ACHN (cell line): ENCODE results near the gene MYO7B.
A peak's percentile ranks its signal among the peaks of the same experiment; 100 is the strongest.

Experiments
- DNase-seq: peaks from one replicate; pipeline ENCODE4 v3.0.0-alpha.2; 2015
- in situ Hi-C: cut with HindIII; loops from 2 replicates; pipeline ENCODE4 v1.10.0; 2017; ENCODE audit warnings: low sequenced_read_pairs, low pct_ligation_motif_present, low pct_unique_long_range_greater_than_20kb

The MYO7B gene

GRCh38 chr2:127614246-127614645, 78.8 kb downstream of the MYO7B start:
- in situ Hi-C loops: no loop called here
- no peak for DNase-seq

DNA sequence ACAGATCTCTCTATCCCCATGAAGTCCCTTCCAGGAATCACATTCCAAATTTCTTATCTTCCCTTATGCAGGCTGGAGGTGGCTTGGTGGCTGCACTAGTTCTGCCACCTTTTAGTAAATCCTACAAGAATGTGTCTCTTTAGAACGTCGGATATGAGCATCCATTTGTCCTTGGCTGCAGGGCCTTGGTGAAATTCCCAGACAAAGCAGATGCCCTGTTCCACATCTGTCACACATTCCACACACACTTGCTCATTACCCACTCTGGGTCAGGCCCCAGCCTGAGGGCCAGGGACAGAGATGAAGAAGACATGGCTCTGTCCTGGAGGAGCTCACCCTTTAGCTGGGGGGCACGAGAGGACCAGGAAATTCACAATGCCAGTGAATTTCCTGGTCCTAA, 79.2 kb downstream of the MYO7B start:
- in situ Hi-C loops: no loop called here
- DNase-seq: no peak

GRCh38 chr2:127615511-127616166, 80.2 kb downstream of the MYO7B start:
- in situ Hi-C loops: no loop called here
- no peak for DNase-seq

- in situ Hi-C loops: no loop called here
- DNase-seq: no peak
Measured at GRCh38 chr2:127618551-127619202, 83.2 kb downstream of the MYO7B start.

GRCh38 chr2:127619203-127619590, 83.7 kb downstream of the MYO7B start:
- in situ Hi-C loops: no loop called here
- no peak for DNase-seq

DNA sequence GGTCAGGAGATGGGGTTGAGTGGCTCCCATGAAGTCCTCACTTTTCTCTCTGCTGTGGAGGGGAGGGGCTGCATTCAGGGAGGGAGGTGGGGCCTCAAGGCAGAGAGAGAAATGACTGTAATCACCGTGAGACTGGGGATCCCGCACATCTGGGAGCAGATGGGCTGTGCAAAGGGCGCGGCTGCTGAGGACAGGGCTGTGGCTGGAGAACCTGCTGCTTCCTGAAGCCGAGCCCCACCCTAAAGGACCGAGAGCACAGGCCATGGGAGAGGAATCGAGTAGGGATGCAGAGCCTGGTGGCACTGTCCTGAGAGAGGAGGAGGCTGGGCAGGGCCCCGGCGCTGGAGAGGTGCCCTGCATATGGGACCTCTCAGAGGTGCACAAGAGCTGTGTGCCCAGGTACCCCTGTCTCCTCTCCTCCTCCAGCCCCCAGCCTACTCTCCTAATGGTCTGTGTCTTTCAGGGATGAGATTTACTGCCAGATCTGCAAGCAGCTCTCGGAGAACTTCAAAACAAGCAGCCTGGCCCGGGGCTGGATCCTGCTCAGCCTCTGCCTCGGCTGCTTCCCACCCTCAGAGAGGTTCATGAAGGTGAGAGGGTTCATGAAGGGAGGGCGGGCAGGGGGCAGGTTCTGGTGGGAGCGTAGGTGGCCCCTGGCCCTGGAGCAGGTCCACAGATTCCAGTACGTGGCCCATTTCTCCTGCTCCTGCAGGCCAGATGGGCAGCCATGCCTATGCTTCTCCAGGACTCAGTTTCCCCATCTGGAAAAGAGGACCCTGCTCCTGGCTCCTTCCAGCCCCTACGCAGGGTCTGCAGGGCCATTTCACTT, 84.6 kb downstream of the MYO7B start:
- in situ Hi-C loops: no loop called here
- DNase-seq: no peak

- no peak for DNase-seq
- in situ Hi-C loops: no loop called here
Measured at GRCh38 chr2:127620866-127621265, 85.4 kb downstream of the MYO7B start.

- in situ Hi-C loops: no loop called here
- no peak for DNase-seq
Measured at GRCh38 chr2:127621981-127622431, 86.5 kb downstream of the MYO7B start.

DNA sequence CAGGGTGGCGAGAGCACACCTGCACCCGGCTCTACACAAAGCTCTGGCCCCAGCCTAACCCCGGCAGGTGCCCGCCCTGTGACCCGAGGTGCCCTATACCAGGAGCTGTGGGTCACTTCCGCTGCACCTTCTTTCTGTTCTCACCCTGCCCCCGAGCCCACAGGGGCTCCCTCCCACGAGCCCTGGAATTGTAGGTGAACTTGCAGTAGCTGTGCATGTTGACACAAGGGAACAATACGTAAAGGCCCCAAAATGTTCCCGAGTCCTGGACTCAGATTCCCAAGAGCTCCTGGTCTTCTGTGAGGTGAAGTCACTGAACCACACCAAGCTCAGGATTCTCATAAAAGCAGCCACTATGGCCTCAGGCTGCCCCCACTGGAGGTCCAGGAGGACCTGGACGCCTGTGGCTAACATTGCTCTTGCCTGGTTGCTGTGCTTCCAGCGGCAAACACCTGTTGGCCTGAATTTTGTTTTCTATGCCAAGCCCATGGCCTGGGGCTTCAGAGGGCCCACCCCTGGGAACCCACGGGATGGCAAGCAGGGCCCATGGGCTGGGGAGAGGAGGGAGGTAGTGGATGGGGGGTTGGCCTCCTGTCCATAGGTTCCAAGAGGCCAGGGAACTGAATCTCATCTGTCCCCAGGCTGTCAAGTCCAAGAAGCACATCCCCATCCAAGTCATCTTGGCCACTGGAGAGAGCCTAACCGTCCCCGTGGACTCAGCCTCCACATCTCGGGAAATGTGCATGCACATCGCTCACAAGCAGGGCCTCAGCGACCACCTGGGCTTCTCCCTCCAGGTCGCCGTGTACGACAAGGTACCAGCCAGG, 87.3 kb downstream of the MYO7B start:
- in situ Hi-C loops: no loop called here
- DNase-seq: no peak

DNA sequence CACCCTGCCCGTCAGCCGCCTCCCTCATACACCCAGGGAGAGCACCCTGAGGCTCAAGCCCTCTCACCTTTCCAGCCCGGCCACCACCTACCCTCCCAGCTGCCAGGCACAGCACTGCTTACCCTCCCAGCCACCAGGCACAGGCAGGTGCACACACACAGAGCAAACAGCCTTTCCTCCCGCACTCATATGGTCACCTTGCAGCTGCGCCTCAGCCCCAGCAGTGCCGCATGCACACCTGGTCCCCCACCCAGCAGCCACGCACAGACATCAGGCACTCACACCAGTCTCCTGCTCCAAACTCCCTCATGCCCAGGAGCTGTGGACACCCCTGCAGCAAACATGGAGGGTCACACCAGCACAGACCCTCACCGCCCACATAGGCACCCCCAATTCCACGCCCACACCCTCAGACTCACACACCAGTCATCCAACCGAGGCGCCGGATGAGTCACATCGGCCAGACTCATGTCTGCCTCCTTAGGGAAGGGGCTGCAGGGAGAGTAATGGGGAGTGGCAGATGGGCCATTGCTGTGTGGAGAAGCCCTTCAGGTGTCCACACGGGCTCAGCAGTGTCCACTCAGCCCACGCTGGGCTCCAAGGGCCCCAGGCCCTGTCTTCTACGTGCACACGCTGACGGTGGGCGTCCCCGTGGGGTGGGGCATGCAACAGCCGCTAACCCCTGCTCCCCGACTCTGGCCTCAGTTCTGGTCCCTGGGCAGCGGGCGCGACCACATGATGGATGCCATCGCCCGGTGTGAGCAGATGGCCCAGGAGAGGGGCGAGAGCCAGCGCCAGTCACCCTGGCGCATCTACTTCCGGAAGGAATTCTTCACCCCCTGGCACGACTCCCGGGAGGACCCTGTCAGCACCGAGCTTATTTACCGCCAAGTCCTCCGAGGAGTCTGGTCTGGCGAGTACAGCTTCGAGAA, 88.2 kb downstream of the MYO7B start:
- DNase-seq: peak; percentile 52
- in situ Hi-C loops: no loop called here

DNA sequence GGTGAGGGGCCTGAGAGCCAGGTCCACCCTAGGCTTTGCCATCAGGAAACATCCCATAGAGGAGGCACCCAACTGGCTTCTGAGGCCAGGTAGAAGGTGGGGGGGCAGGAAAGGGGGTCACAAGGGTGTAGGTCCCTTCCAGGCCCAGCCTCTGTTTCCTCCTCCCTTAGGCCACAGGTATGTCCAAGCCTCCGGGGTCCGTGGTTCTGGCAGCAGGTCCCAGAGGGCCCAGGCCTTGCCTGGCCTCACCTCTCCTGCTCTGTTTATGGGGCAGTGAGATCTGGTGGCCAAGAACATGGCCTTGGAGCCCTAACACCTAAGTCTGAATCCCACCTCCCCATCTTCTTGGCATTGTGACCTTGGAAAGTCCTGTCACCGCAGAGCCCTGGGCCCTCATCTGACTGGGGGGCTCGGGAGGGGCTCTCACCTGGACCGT, 88.9 kb downstream of the MYO7B start:
- no peak for DNase-seq
- in situ Hi-C loops: no loop called here

GRCh38 chr2:127624756-127625571, 89.5 kb downstream of the MYO7B start:
- no peak for DNase-seq
- in situ Hi-C loops: no loop called here

- in situ Hi-C loops: no loop called here
- DNase-seq: no peak
Measured at GRCh38 chr2:127625572-127625951, 90.1 kb downstream of the MYO7B start.

DNA sequence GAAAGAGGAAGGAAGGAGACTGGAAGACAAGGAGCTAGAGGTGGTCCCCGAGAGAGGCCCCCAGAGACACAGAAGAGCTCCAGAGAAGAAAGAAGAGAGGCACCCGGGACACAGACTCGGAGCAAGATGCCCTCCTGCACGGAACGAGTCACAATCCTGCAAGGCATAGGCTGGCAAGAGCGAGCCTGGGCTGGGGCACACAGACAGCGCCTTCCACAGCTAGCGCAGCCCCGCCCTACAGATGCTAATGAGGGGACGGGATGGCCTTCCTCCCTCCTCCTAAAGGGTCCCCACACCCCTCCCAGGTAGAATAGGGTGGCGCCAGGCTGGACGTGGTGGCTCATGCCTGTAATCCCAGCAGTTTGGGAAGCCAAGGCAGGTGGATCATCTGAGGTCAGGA, 90.7 kb downstream of the MYO7B start:
- in situ Hi-C loops: no loop called here
- DNase-seq: no peak

DNA sequence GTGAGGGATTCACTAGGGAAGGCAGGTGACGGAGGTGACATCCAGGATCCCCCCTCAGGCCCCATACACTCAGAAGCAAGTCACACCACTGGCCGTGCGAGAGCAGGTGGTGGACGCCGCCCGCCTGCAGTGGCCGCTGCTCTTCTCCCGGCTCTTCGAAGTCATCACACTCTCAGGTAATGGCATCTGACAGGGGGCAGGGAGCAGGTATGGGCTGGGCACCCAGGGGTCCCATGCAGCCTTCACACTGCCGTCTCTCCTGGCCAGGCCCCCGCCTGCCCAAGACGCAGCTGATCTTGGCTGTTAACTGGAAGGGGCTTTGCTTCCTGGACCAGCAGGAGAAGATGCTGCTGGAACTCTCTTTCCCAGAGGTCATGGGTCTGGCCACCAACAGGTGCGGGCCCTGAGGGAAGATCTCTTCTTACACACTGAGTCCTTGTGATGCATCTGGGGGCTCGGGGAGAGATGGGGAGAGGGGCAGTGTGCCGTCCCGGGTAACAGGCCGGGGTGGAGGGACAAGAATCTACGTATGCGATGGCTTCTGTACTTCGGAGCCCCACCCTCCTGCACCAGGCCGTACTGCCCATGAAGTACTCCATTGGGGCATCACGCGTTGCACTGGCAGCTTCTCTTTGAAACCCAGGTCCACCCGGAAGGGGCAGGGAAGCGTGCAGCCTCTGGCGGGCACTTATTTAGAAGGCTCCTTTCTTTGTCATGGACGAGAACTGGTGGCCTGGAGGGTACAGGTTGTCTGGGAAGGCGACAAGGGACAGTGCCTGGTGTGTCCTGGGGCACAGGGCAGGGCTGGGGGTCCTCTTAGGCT, 91.6 kb downstream of the MYO7B start:
- in situ Hi-C loops: no loop called here
- DNase-seq: no peak
